SK-N-MC (cell line): ENCODE data around the gene ASB11.

ENCODE experiments used
- EZH2 ChIP-seq: fragments of 200-600 bp; sonication (generic); IDR thresholded peaks from one replicate; pipeline ENCODE4 v1.6.1; 2017; ENCODE audit warnings: antibody characterized with exemption
- FOXP2 ChIP-seq: optimal IDR thresholded peaks from 2 replicates; pipeline ENCODE3; 2011; ENCODE audit warnings: mild to moderate bottlenecking, moderate library complexity; ENCODE audit not compliant: insufficient read depth; ENCODE audit errors: extremely low read length, control extremely low read depth
- POLR2AphosphoS5 ChIP-seq: IDR thresholded peaks from 2 replicates; pipeline ENCODE4 v1.6.1; 2012; ENCODE audit warnings: mild to moderate bottlenecking, low read depth, low read length, borderline replicate concordance

- TF ChIP-seq POLR2AphosphoS5: no peak
- no peak for TF ChIP-seq EZH2
- no peak for TF ChIP-seq FOXP2
Measured at GRCh38 chrX:15269120-15269519, 46.3 kb downstream of the ASB11 start.
